Measurements from ENCODE around the gene SOST. TPM values are rescaled to one million over a fixed set of nuclear protein-coding genes. Genes with fewer than 3 reads are reported as not detected.

SOST gene
- total RNA-seq, 1 experiment from 2014 or later, result not detected

DNA sequence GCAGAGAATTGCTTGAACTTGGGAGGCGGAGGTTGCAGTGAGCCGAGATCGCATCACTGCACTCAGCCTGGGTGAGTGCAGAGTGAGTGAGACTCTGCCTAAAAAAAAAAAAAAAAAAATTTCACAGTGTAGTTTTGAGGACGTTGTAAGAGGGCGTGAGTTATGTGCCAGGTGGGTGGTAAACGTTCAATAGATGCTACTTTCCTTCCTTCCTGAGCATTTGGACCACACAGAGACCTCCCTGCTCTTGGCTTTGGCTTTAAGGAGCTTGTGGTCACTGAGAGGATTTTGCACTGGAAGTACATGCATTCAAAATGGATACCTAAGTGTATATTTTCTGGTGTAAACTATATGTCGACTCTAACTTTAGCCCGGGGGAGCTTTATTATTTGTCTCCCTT, 30.5 kb downstream of the SOST start:
- Histone ChIP-seq H3K4ac (ENCODE audit: low read depth, low read length) (no peak overlapping the region), H3K23ac (ENCODE audit: insufficient read length, low read depth, low read length) (no peak overlapping the region), H3K56ac (ENCODE audit: insufficient read length, low read depth, low read length) (no peak overlapping the region), H3K9ac (ENCODE audit: extremely low read depth, insufficient read length, low read length) (no peak overlapping the region), H3K27ac (ENCODE audit: insufficient read length, low read depth, low read length) (no peak overlapping the region), H4K8ac (replicated peaks; ENCODE audit: insufficient read length, low read depth, low read length) (no peak overlapping the region), H3K4me1 (ENCODE audit: insufficient read depth, low read length) (no peaks in the 10 kb centered on the region), H3K9me3 (ENCODE audit: control insufficient read depth, low read depth, low read length) (peaks cover 2% of the 10 kb centered on the region), H4K5ac (ENCODE audit: insufficient read length, low read depth, low read length) (no peak overlapping the region), H2BK15ac (ENCODE audit: low read depth, low read length) (no peak overlapping the region), H2BK120ac (ENCODE audit: low read depth, low read length, poor library complexity, severe bottlenecking) (no peak overlapping the region), H3T11ph (ENCODE audit: low read length) (no peak overlapping the region), H3K4me2 (ENCODE audit: insufficient read depth, insufficient read length, low read length) (no peak overlapping the region), H2BK5ac (ENCODE audit: insufficient read length, low read length) (no peak overlapping the region), H3K23me2 (ENCODE audit: insufficient read length, low read depth, low read length, poor library complexity, severe bottlenecking) (no peaks in the 10 kb centered on the region), H2AFZ (ENCODE audit: low read length) (no peak overlapping the region), H2AK5ac (ENCODE audit: insufficient read length, low read length) (no peak overlapping the region), H2BK20ac (ENCODE audit: low read depth, low read length, poor library complexity, severe bottlenecking) (no peak overlapping the region), H3K79me2 (ENCODE audit: insufficient read depth, low read length) (no peaks in the 10 kb centered on the region), H3K14ac (ENCODE audit: insufficient read depth, low read length) (no peak overlapping the region), H2BK12ac (ENCODE audit: insufficient read length, low read depth, low read length) (no peak overlapping the region), H3K18ac (ENCODE audit: insufficient read length, low read depth, low read length) (no peak overlapping the region), H4K20me1 (ENCODE audit: control insufficient read depth, insufficient read depth, insufficient read length) (no peaks in the 10 kb centered on the region), H3K79me1 (ENCODE audit: insufficient read depth, low read depth, low read length, poor library complexity, severe bottlenecking) (no peaks in the 10 kb centered on the region), H3K27me3 (ENCODE audit: insufficient read depth, low read length) (no peaks in the 10 kb centered on the region), H4K91ac (ENCODE audit: insufficient read length, low read depth, low read length) (no peak overlapping the region)
- peaks cover 7 to 13% of the 10 kb centered on the region in 2 experiments for H3K9me3 Mint-ChIP-seq
- H3K4me1 Mint-ChIP-seq, result peaks cover 10 to 16% of the 10 kb centered on the region in 2 experiments
- DNase-seq, result no peak
- no peaks in the 10 kb centered on the region for H3K27me3 Mint-ChIP-seq (ENCODE audit: low read depth)
- peaks cover 4 to 17% (median 11%) of the 10 kb centered on the region in 3 experiments; a peak in 5 of 7 replicates for H3K36me3 Mint-ChIP-seq (ENCODE audit: insufficient read depth in 1 of 3, low read depth in 3 of 3)
- no peak for TF ChIP-seq CTCF (conservative IDR thresholded peaks at IDR 0.05)
- H3K27ac Mint-ChIP-seq, result no peak overlapping the region; a peak in 1 of 7 replicates
- no CpG with 5 or more reads among the region's 8 CpGs for WGBS (ENCODE audit: extremely low coverage, insufficient read length, low lambda C conversion rate)
- H3K4me3 Mint-ChIP-seq, result no peak overlapping the region

All from H9 (cell line).